HCT116 (cell line): ENCODE results near the gene APOB.

Source experiments
- CEBPB ChIP-seq: IDR thresholded peaks from 2 replicates; pipeline ENCODE4 v1.6.1; 2012; ENCODE audit warnings: low read depth
- FOSL1 ChIP-seq: IDR thresholded peaks from 2 replicates; pipeline ENCODE4 v1.6.1; 2012; ENCODE audit warnings: low read depth
- JUND ChIP-seq: IDR thresholded peaks from 2 replicates; pipeline ENCODE4 v1.6.1; 2012
- TF ChIP-seq, protein P1 (sequence below): IDR thresholded peaks from 2 replicates; pipeline ENCODE4 v1.6.1; 2012; ENCODE audit warnings: low read depth
- TF ChIP-seq, protein P2 (sequence below), 3 experiments: fragments of 200-600 bp in 1 of 3; sonication (generic) in 1 of 3; IDR thresholded peaks in 2 of 3; conservative IDR thresholded peaks in 1 of 3; 2 replicates each; pipeline ENCODE4 v1.5.1; 2012 to 2017; ENCODE audit warnings: low read depth in 2 of 3, low read length in 2 of 3, antibody characterized with exemption in 1 of 3, borderline replicate concordance in 1 of 3, control low read depth in 1 of 3, mild to moderate bottlenecking in 1 of 3, mixed read lengths in 1 of 3, mixed run types in 1 of 3, moderate library complexity in 1 of 3; ENCODE audit not compliant: insufficient read depth in 1 of 3

- TF ChIP-seq, protein P1, sequence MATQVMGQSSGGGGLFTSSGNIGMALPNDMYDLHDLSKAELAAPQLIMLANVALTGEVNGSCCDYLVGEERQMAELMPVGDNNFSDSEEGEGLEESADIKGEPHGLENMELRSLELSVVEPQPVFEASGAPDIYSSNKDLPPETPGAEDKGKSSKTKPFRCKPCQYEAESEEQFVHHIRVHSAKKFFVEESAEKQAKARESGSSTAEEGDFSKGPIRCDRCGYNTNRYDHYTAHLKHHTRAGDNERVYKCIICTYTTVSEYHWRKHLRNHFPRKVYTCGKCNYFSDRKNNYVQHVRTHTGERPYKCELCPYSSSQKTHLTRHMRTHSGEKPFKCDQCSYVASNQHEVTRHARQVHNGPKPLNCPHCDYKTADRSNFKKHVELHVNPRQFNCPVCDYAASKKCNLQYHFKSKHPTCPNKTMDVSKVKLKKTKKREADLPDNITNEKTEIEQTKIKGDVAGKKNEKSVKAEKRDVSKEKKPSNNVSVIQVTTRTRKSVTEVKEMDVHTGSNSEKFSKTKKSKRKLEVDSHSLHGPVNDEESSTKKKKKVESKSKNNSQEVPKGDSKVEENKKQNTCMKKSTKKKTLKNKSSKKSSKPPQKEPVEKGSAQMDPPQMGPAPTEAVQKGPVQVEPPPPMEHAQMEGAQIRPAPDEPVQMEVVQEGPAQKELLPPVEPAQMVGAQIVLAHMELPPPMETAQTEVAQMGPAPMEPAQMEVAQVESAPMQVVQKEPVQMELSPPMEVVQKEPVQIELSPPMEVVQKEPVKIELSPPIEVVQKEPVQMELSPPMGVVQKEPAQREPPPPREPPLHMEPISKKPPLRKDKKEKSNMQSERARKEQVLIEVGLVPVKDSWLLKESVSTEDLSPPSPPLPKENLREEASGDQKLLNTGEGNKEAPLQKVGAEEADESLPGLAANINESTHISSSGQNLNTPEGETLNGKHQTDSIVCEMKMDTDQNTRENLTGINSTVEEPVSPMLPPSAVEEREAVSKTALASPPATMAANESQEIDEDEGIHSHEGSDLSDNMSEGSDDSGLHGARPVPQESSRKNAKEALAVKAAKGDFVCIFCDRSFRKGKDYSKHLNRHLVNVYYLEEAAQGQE = no peak
- TF ChIP-seq CEBPB = no peak
- TF ChIP-seq, protein P2, sequence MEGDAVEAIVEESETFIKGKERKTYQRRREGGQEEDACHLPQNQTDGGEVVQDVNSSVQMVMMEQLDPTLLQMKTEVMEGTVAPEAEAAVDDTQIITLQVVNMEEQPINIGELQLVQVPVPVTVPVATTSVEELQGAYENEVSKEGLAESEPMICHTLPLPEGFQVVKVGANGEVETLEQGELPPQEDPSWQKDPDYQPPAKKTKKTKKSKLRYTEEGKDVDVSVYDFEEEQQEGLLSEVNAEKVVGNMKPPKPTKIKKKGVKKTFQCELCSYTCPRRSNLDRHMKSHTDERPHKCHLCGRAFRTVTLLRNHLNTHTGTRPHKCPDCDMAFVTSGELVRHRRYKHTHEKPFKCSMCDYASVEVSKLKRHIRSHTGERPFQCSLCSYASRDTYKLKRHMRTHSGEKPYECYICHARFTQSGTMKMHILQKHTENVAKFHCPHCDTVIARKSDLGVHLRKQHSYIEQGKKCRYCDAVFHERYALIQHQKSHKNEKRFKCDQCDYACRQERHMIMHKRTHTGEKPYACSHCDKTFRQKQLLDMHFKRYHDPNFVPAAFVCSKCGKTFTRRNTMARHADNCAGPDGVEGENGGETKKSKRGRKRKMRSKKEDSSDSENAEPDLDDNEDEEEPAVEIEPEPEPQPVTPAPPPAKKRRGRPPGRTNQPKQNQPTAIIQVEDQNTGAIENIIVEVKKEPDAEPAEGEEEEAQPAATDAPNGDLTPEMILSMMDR (IDR thresholded peaks at IDR 0.05 in 2 of 3, conservative IDR thresholded peaks at IDR 0.05 in 1 of 3; ENCODE audit: borderline replicate concordance in 1 of 3, insufficient read depth in 1 of 3, low read depth in 2 of 3, low read length in 2 of 3) = no peak
- no peak for TF ChIP-seq JUND
- TF ChIP-seq FOSL1 = no peak
These were observed 37.3 kb downstream of the APOB start for GRCh38 chr2:21006423-21007128.
